Kidney capillary endothelial cell (primary cell): ENCODE measurements around the gene BTBD10.

Experiments used
- DNase-seq: peaks from one replicate; pipeline ENCODE4 v3.0.0-alpha.2; 2018; ENCODE audit warnings: low spot score

The BTBD10 gene

GRCh38 chr11:13338427-13339069 is 124.5 kb downstream of the BTBD10 start:
- DNase-seq: no peak

DNA sequence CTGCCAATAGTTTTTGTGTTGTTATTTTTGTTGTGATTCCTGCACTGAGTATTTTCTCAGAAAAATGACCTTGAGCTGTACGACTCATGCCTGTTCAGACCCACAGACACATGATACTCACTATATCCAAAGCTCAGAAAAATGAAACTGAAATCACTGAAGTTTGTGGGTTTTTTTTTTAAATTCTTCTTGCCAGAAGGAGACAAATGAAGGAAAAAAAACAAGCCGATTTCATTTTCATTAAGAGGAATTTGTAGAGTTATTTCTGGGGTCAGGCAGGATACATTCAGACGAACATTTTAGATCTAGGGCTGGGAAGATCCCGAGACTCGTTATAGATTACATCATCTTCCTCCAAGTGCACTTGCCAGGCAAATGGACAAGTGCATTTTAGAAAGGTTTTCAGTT is 125.0 kb downstream of the BTBD10 start:
- peak; percentile 44 for DNase-seq
